ENCODE data around the gene UBE2J2. TPM values are rescaled to one million over a fixed set of nuclear protein-coding genes. Genes with fewer than 3 reads are reported as not detected.

Gene UBE2J2
- total RNA-seq, 1 donor: 32.6 TPM

- no peak overlapping the region for H3K4me3 ChIP-seq (ENCODE audit: insufficient read depth, low read length)
- H3K9me3 ChIP-seq (ENCODE audit: low read depth, low read length): no peaks in the 10 kb centered on the region
- TF ChIP-seq CTCF (IDR thresholded peaks at IDR 0.05; ENCODE audit: extremely low read depth, low read depth, low read length): no peak
- no peaks in the 10 kb centered on the region for H3K79me2 ChIP-seq (ENCODE audit: insufficient read depth, low read length)
- H4K20me1 ChIP-seq (ENCODE audit: insufficient read depth, low read length): peaks cover 7% of the 10 kb centered on the region
- H3K27me3 ChIP-seq (ENCODE audit: insufficient read depth, low read length): peaks cover 25% of the 10 kb centered on the region
- H3K4me2 ChIP-seq (ENCODE audit: insufficient read depth, low read length): no peak overlapping the region
- DNase-seq (ENCODE audit: insufficient read length, low spot score, missing footprints): peak; percentile 96
- no peaks in the 10 kb centered on the region for H3K4me1 ChIP-seq (ENCODE audit: insufficient read depth, low read length)
- H3K36me3 ChIP-seq (ENCODE audit: insufficient read depth, low read length): no peaks in the 10 kb centered on the region
- no peak overlapping the region for H2AFZ ChIP-seq (ENCODE audit: low read length)
- H3K27ac ChIP-seq (ENCODE audit: low read depth, low read length): no peak overlapping the region
Measured at GRCh38 chr1:1239614-1240347, 33.9 kb downstream of the UBE2J2 start.

GRCh38 chr1:1239227-1239613, 34.4 kb downstream of the UBE2J2 start:
- Histone ChIP-seq H3K4me1 (ENCODE audit: insufficient read depth, low read length) (no peaks in the 10 kb centered on the region), H3K27me3 (ENCODE audit: insufficient read depth, low read length) (peaks cover 25% of the 10 kb centered on the region), H3K4me3 (ENCODE audit: insufficient read depth, low read length) (no peak overlapping the region), H4K20me1 (ENCODE audit: insufficient read depth, low read length) (peaks cover 7% of the 10 kb centered on the region), H2AFZ (ENCODE audit: low read length) (no peak overlapping the region), H3K27ac (ENCODE audit: low read depth, low read length) (no peak overlapping the region), H3K79me2 (ENCODE audit: insufficient read depth, low read length) (no peaks in the 10 kb centered on the region), H3K36me3 (ENCODE audit: insufficient read depth, low read length) (no peaks in the 10 kb centered on the region), H3K4me2 (ENCODE audit: insufficient read depth, low read length) (no peak overlapping the region), H3K9me3 (ENCODE audit: low read depth, low read length) (no peaks in the 10 kb centered on the region)
- TF ChIP-seq CTCF (IDR thresholded peaks at IDR 0.05; ENCODE audit: extremely low read depth, low read depth, low read length): no peak
- DNase-seq (ENCODE audit: insufficient read length, low spot score, missing footprints): no peak

GRCh38 chr1:1238702-1239178, 34.9 kb downstream of the UBE2J2 start:
- Histone ChIP-seq H3K27ac (ENCODE audit: low read depth, low read length) (no peak overlapping the region), H3K4me1 (ENCODE audit: insufficient read depth, low read length) (no peaks in the 10 kb centered on the region), H3K36me3 (ENCODE audit: insufficient read depth, low read length) (no peaks in the 10 kb centered on the region), H3K4me3 (ENCODE audit: insufficient read depth, low read length) (no peak overlapping the region), H3K27me3 (ENCODE audit: insufficient read depth, low read length) (peaks cover 25% of the 10 kb centered on the region), H3K79me2 (ENCODE audit: insufficient read depth, low read length) (peaks cover 4% of the 10 kb centered on the region), H3K4me2 (ENCODE audit: insufficient read depth, low read length) (no peak overlapping the region), H2AFZ (ENCODE audit: low read length) (no peak overlapping the region), H4K20me1 (ENCODE audit: insufficient read depth, low read length) (peaks cover 7% of the 10 kb centered on the region), H3K9me3 (ENCODE audit: low read depth, low read length) (no peaks in the 10 kb centered on the region)
- DNase-seq (ENCODE audit: insufficient read length, low spot score, missing footprints): peak; percentile 93
- TF ChIP-seq CTCF (IDR thresholded peaks at IDR 0.05; ENCODE audit: extremely low read depth, low read depth, low read length): no peak

- peaks cover 25% of the 10 kb centered on the region for H3K27me3 ChIP-seq (ENCODE audit: insufficient read depth, low read length)
Measured at GRCh38 chr1:1237874-1238701, 35.6 kb downstream of the UBE2J2 start.

More at GRCh38 chr1:1237874-1238701, 35.6 kb downstream of the UBE2J2 start:
- Histone ChIP-seq H3K27ac (ENCODE audit: low read depth, low read length) (no peak overlapping the region), H3K9me3 (ENCODE audit: low read depth, low read length) (no peaks in the 10 kb centered on the region), H3K4me1 (ENCODE audit: insufficient read depth, low read length) (no peaks in the 10 kb centered on the region), H3K36me3 (ENCODE audit: insufficient read depth, low read length) (no peaks in the 10 kb centered on the region), H2AFZ (ENCODE audit: low read length) (no peak overlapping the region), H4K20me1 (ENCODE audit: insufficient read depth, low read length) (peaks cover 7% of the 10 kb centered on the region), H3K4me3 (ENCODE audit: insufficient read depth, low read length) (no peak overlapping the region), H3K4me2 (ENCODE audit: insufficient read depth, low read length) (no peak overlapping the region), H3K79me2 (ENCODE audit: insufficient read depth, low read length) (peaks cover 11% of the 10 kb centered on the region)
- no peak for TF ChIP-seq CTCF (IDR thresholded peaks at IDR 0.05; ENCODE audit: extremely low read depth, low read depth, low read length)
- DNase-seq (ENCODE audit: insufficient read length, low spot score, missing footprints): peak; percentile 96
